ENCODE measurements around the gene PUM1. TPM values are rescaled to one million over a fixed set of nuclear protein-coding genes. Genes with fewer than 3 reads are reported as not detected.
"Not testable (repeated sequence)": the region's sequence is repeated elsewhere in the genome, so short reads cannot be mapped to it uniquely, and the experiment has no call there.

Gene PUM1
- total RNA-seq, 1 experiment from 2014 or later: 61.3 TPM

- DNase-seq (ENCODE audit: low read depth): no peak
These were observed 69.4 kb downstream of the PUM1 start for GRCh38 chr1:30995990-30996612.

- no peak for DNase-seq (ENCODE audit: low read depth)
These were observed 73.5 kb downstream of the PUM1 start for GRCh38 chr1:30991862-30992606.

GRCh38 chr1:30990591-30990990 lies 74.9 kb downstream of the PUM1 start:
- DNase-seq (ENCODE audit: low read depth): no peak

- no peak for DNase-seq (ENCODE audit: low read depth)
These were observed 77.5 kb downstream of the PUM1 start for GRCh38 chr1:30988045-30988444.

GRCh38 chr1:30986755-30987154 lies 78.8 kb downstream of the PUM1 start:
- DNase-seq (ENCODE audit: low read depth): no peak

GRCh38 chr1:30984991-30985503 lies 80.5 kb downstream of the PUM1 start:
- no peak for DNase-seq (ENCODE audit: low read depth)

- no peak for DNase-seq (ENCODE audit: low read depth)
These were observed 81.2 kb downstream of the PUM1 start for GRCh38 chr1:30984165-30984889.

GRCh38 chr1:30982937-30983336 lies 82.6 kb downstream of the PUM1 start:
- no peak for DNase-seq (ENCODE audit: low read depth)

GRCh38 chr1:30982431-30982830 lies 83.1 kb downstream of the PUM1 start:
- DNase-seq (ENCODE audit: low read depth): no peak

GRCh38 chr1:30981172-30981571 lies 84.3 kb downstream of the PUM1 start:
- no peak for DNase-seq (ENCODE audit: low read depth)

- no peak for DNase-seq (ENCODE audit: low read depth)
These were observed 88.0 kb downstream of the PUM1 start for GRCh38 chr1:30977511-30977910.

- peak; percentile 8 for DNase-seq (ENCODE audit: low read depth)
These were observed 88.4 kb downstream of the PUM1 start for GRCh38 chr1:30977105-30977504.

- no peak for DNase-seq (ENCODE audit: low read depth)
These were observed 89.4 kb downstream of the PUM1 start for GRCh38 chr1:30976143-30976542.

- no peak for DNase-seq (ENCODE audit: low read depth)
These were observed 90.3 kb downstream of the PUM1 start for GRCh38 chr1:30975217-30975616.

GRCh38 chr1:30974536-30974935 lies 91.0 kb downstream of the PUM1 start:
- DNase-seq (ENCODE audit: low read depth): no peak

- DNase-seq (ENCODE audit: low read depth): not testable (repeated sequence)
These were observed 93.2 kb downstream of the PUM1 start for GRCh38 chr1:30972349-30972748.

- no peak for DNase-seq (ENCODE audit: low read depth)
These were observed 94.0 kb downstream of the PUM1 start for GRCh38 chr1:30971496-30971895.

- DNase-seq (ENCODE audit: low read depth): no peak
These were observed 95.6 kb downstream of the PUM1 start for GRCh38 chr1:30969903-30970302.

- no peak for DNase-seq (ENCODE audit: low read depth)
These were observed 97.1 kb downstream of the PUM1 start for GRCh38 chr1:30968220-30968971.

GRCh38 chr1:30966690-30967369 lies 98.7 kb downstream of the PUM1 start:
- DNase-seq (ENCODE audit: low read depth): peak; percentile 60

- DNase-seq (ENCODE audit: low read depth): no peak
These were observed 99.5 kb downstream of the PUM1 start for GRCh38 chr1:30965924-30966599.

All from Daoy (cell line).